HEK293 (cell line): ENCODE results near the gene NPTN.

ENCODE experiments used
- CTCF ChIA-PET: fragments of 350-600 bp; formaldehyde crosslinking; extraction: SDS; loops from one replicate; lab custom pipeline; 2021; ENCODE audit warnings: antibody characterized with exemption; lab: Yijun Ruan, JAX
- POLR2A ChIA-PET: fragments of 300-600 bp; formaldehyde crosslinking; extraction: SDS; loops from one replicate; lab custom pipeline; 2020; ENCODE audit warnings: antibody characterized with exemption, inconsistent platforms; lab: Yijun Ruan, JAX
- H3K27ac ChIP-seq: fragments of 200-500 bp; sonication (Bioruptor generic); 2 replicates; pipeline ENCODE4 v1.5.1; 2014; ENCODE audit warnings: low read depth, low read length, control low read depth, inconsistent platforms; ENCODE audit errors: extremely low read depth
- H3K36me3 ChIP-seq, 2 experiments: fragments of 200-500 bp in 1 of 2; sonication (Bioruptor generic) in 1 of 2; 1 replicate in 1 of 2; 2 replicates in 1 of 2; pipeline ENCODE4 v1.5.1; 2014 to 2017; ENCODE audit warnings: inconsistent platforms in 2 of 2, low read length in 2 of 2; ENCODE audit not compliant: control insufficient read depth in 2 of 2, insufficient read depth in 1 of 2
- H3K4me1 ChIP-seq: fragments of 200-500 bp; sonication (Bioruptor generic); 2 replicates; pipeline ENCODE4 v1.5.1; 2014; ENCODE audit warnings: mild to moderate bottlenecking, low read length, inconsistent platforms; ENCODE audit not compliant: control insufficient read depth, insufficient read depth
- H3K4me3 ChIP-seq: 2 replicates; pipeline ENCODE4 v1.5.1; 2011; ENCODE audit warnings: low read depth, mild to moderate bottlenecking, control low read depth, low read length, moderate library complexity
- H3K9me3 ChIP-seq: fragments of 200-500 bp; sonication (Bioruptor generic); 2 replicates; pipeline ENCODE4 v1.5.1; 2014; ENCODE audit warnings: low read depth, low read length, inconsistent platforms; ENCODE audit not compliant: control insufficient read depth, insufficient read depth
- ATF2 ChIP-seq: fragments of 450-650 bp; formaldehyde crosslinking; IDR thresholded peaks from 2 replicates; pipeline ENCODE4 v1.5.1; 2016; ENCODE audit warnings: missing biosample characterization, missing genetic modification characterization, low read depth
- GFI1B ChIP-seq: fragments of 450-650 bp; formaldehyde crosslinking; IDR thresholded peaks from 2 replicates; pipeline ENCODE4 v1.5.1; 2016; ENCODE audit warnings: missing biosample characterization, missing genetic modification characterization
- GLIS1 ChIP-seq: fragments of 450-650 bp; formaldehyde crosslinking; IDR thresholded peaks from 2 replicates; pipeline ENCODE4 v1.5.1; 2016; ENCODE audit warnings: missing biosample characterization, missing genetic modification characterization
- KLF1 ChIP-seq: fragments of 450-650 bp; formaldehyde crosslinking; IDR thresholded peaks from 2 replicates; pipeline ENCODE4 v1.5.1; 2016; ENCODE audit warnings: missing biosample characterization, missing genetic modification characterization
- MEIS1 ChIP-seq: sonication (generic); formaldehyde crosslinking; IDR thresholded peaks from 2 replicates; pipeline ENCODE4 v1.8.1; 2022; ENCODE audit warnings: missing genetic modification reagents, mild to moderate bottlenecking, borderline replicate concordance
- MYNN ChIP-seq: fragments of 450-650 bp; formaldehyde crosslinking; IDR thresholded peaks from 2 replicates; pipeline ENCODE4 v1.5.1; 2016; ENCODE audit warnings: missing biosample characterization, missing genetic modification characterization, borderline replicate concordance
- REST ChIP-seq: fragments of 450-650 bp; formaldehyde crosslinking; IDR thresholded peaks from 2 replicates; pipeline ENCODE4 v1.5.1; 2016; ENCODE audit warnings: missing biosample characterization, missing genetic modification characterization
- SALL2 ChIP-seq: fragments of 450-650 bp; formaldehyde crosslinking; IDR thresholded peaks from 2 replicates; pipeline ENCODE4 v1.5.0; 2017; ENCODE audit warnings: missing biosample characterization, mild to moderate bottlenecking, missing genetic modification characterization, borderline replicate concordance
- SCRT2 ChIP-seq: fragments of 450-650 bp; formaldehyde crosslinking; IDR thresholded peaks from 2 replicates; pipeline ENCODE4 v1.5.1; 2016; ENCODE audit warnings: missing biosample characterization, missing genetic modification characterization
- TSHZ1 ChIP-seq: fragments of 450-650 bp; formaldehyde crosslinking; IDR thresholded peaks from 2 replicates; pipeline ENCODE4 v1.5.1; 2016; ENCODE audit warnings: missing biosample characterization, missing genetic modification characterization, borderline replicate concordance
- ZBTB17 ChIP-seq: fragments of 450-650 bp; formaldehyde crosslinking; IDR thresholded peaks from 2 replicates; pipeline ENCODE4 v1.5.1; 2016; ENCODE audit warnings: missing biosample characterization, missing genetic modification characterization
- ZBTB8A ChIP-seq: fragments of 450-650 bp; formaldehyde crosslinking; IDR thresholded peaks from 2 replicates; pipeline ENCODE4 v1.5.1; 2016; ENCODE audit warnings: missing biosample characterization, missing genetic modification characterization
- ZNF140 ChIP-seq: fragments of 450-650 bp; formaldehyde crosslinking; IDR thresholded peaks from 2 replicates; pipeline ENCODE4 v1.5.1; 2016; ENCODE audit warnings: missing biosample characterization, missing genetic modification characterization
- ZNF155 ChIP-seq: fragments of 450-650 bp; formaldehyde crosslinking; IDR thresholded peaks from 2 replicates; pipeline ENCODE4 v1.5.1; 2016; ENCODE audit warnings: missing biosample characterization, missing genetic modification characterization
- ZNF248 ChIP-seq: fragments of 450-650 bp; formaldehyde crosslinking; IDR thresholded peaks from 2 replicates; pipeline ENCODE4 v1.5.1; 2017; ENCODE audit warnings: missing biosample characterization, missing genetic modification characterization
- ZNF366 ChIP-seq: fragments of 450-650 bp; formaldehyde crosslinking; conservative IDR thresholded peaks from 2 replicates; pipeline ENCODE4 v1.5.1; 2016; ENCODE audit warnings: missing biosample characterization, missing genetic modification characterization
- ZNF391 ChIP-seq: fragments of 450-650 bp; formaldehyde crosslinking; IDR thresholded peaks from 2 replicates; pipeline ENCODE4 v1.5.1; 2016; ENCODE audit warnings: low read depth, missing biosample characterization, missing genetic modification characterization, borderline replicate concordance
- ZNF48 ChIP-seq: fragments of 450-650 bp; formaldehyde crosslinking; IDR thresholded peaks from 2 replicates; pipeline ENCODE4 v1.5.1; 2016; ENCODE audit warnings: missing biosample characterization, missing genetic modification characterization
- ZNF555 ChIP-seq: fragments of 450-650 bp; formaldehyde crosslinking; conservative IDR thresholded peaks from 2 replicates; pipeline ENCODE4 v1.5.1; 2017; ENCODE audit warnings: missing biosample characterization, mild to moderate bottlenecking, missing genetic modification characterization, inconsistent platforms
- ZNF610 ChIP-seq: fragments of 450-650 bp; formaldehyde crosslinking; IDR thresholded peaks from 2 replicates; pipeline ENCODE4 v1.5.1; 2016; ENCODE audit warnings: missing biosample characterization, missing genetic modification characterization, borderline replicate concordance
- ZNF701 ChIP-seq: fragments of 450-650 bp; formaldehyde crosslinking; IDR thresholded peaks from 2 replicates; pipeline ENCODE4 v1.5.1; 2016; ENCODE audit warnings: missing biosample characterization, missing genetic modification characterization
- ZNF791 ChIP-seq: fragments of 450-650 bp; formaldehyde crosslinking; IDR thresholded peaks from 2 replicates; pipeline ENCODE4 v1.5.1; 2016; ENCODE audit warnings: missing biosample characterization, missing genetic modification characterization
- ZNF843 ChIP-seq: fragments of 450-650 bp; formaldehyde crosslinking; IDR thresholded peaks from 2 replicates; pipeline ENCODE4 v1.5.1; 2016; ENCODE audit warnings: missing biosample characterization, missing genetic modification characterization
- ZSCAN16 ChIP-seq: fragments of 450-650 bp; formaldehyde crosslinking; IDR thresholded peaks from 2 replicates; pipeline ENCODE4 v1.5.1; 2016; ENCODE audit warnings: missing biosample characterization, missing genetic modification characterization
- TF ChIP-seq, protein P1 (sequence below): fragments of 450-650 bp; formaldehyde crosslinking; IDR thresholded peaks from 2 replicates; pipeline ENCODE4 v1.5.1; 2016; ENCODE audit warnings: missing biosample characterization, missing genetic modification characterization

Gene NPTN

GRCh38 chr15:73541479-73541878 is 91.7 kb downstream of the NPTN start:
- no peaks in the 10 kb centered on the region for H3K36me3 ChIP-seq
- ChIA-PET POLR2A (no interaction called here), CTCF (interaction anchor here (0.8 to 1.9 kb wide), 3 partner anchors 95 to 235 kb away, joined by 5 to 9 read pairs (median 6); no protein-coding TSS in a partner anchor)
- TF ChIP-seq ZNF843 (tag by site-specific recombination) (no peak), SALL2 (tag by site-specific recombination) (no peak), ZNF701 (tag by site-specific recombination) (no peak), ZNF391 (tag by site-specific recombination) (no peak), ATF2 (tag by site-specific recombination) (no peak), KLF1 (no peak), ZNF366 (tag by site-specific recombination) (no peak)
- TF ChIP-seq, protein P1, sequence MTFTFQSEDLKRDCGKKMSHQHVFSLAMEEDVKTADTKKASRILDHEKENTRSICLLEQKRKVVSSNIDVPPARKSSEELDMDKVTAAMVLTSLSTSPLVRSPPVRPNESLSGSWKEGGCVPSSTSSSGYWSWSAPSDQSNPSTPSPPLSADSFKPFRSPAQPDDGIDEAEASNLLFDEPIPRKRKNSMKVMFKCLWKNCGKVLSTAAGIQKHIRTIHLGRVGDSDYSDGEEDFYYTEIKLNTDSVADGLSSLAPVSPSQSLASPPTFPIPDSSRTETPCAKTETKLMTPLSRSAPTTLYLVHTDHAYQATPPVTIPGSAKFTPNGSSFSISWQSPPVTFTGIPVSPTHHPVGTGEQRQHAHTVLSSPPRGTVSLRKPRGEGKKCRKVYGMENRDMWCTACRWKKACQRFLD (tag by site-specific recombination), result no peak
- H3K4me1 ChIP-seq, result peaks cover 6% of the 10 kb centered on the region; the same call in 1 of the 2 replicates
- H3K27ac ChIP-seq, result no peak overlapping the region
- H3K9me3 ChIP-seq, result no peaks in the 10 kb centered on the region
- no peak overlapping the region for H3K4me3 ChIP-seq

GRCh38 chr15:73540161-73540560 is 93.0 kb downstream of the NPTN start:
- H3K4me1 ChIP-seq, result peaks cover 6% of the 10 kb centered on the region; the same call in 1 of the 2 replicates
- no peak overlapping the region for H3K4me3 ChIP-seq
- ChIA-PET CTCF (interaction anchor here (0.6 to 1.9 kb wide), 4 partner anchors 126 to 234 kb away, joined by 3 to 9 read pairs (median 4); no protein-coding TSS in a partner anchor), POLR2A (no interaction called here)
- TF ChIP-seq ZNF140 (no peak), ZBTB8A (tag by site-specific recombination) (no peak), SCRT2 (no peak), GFI1B (tag by site-specific recombination) (no peak), ZBTB17 (tag by site-specific recombination) (no peak), MYNN (tag by site-specific recombination) (no peak), ZSCAN16 (tag by site-specific recombination) (no peak), ZNF791 (tag by site-specific recombination) (no peak), MEIS1 (CRISPR knock-in tag) (no peak), ZNF248 (tag by site-specific recombination) (no peak), ZNF155 (tag by site-specific recombination) (no peak), ZNF610 (no peak), TSHZ1 (no peak), ZNF555 (tag by site-specific recombination) (no peak), GLIS1 (tag by site-specific recombination) (no peak), REST (tag by site-specific recombination) (no peak), ZNF48 (no peak)
- no peak overlapping the region for H3K27ac ChIP-seq
- no peaks in the 10 kb centered on the region for H3K36me3 ChIP-seq
- no peaks in the 10 kb centered on the region for H3K9me3 ChIP-seq
